Kidney capillary endothelial cell (primary cell): ENCODE measurements around the gene TSC22D1.

Source experiments
- DNase-seq: peaks from one replicate; pipeline ENCODE4 v3.0.0-alpha.2; 2018; ENCODE audit warnings: low spot score

The TSC22D1 gene

DNA sequence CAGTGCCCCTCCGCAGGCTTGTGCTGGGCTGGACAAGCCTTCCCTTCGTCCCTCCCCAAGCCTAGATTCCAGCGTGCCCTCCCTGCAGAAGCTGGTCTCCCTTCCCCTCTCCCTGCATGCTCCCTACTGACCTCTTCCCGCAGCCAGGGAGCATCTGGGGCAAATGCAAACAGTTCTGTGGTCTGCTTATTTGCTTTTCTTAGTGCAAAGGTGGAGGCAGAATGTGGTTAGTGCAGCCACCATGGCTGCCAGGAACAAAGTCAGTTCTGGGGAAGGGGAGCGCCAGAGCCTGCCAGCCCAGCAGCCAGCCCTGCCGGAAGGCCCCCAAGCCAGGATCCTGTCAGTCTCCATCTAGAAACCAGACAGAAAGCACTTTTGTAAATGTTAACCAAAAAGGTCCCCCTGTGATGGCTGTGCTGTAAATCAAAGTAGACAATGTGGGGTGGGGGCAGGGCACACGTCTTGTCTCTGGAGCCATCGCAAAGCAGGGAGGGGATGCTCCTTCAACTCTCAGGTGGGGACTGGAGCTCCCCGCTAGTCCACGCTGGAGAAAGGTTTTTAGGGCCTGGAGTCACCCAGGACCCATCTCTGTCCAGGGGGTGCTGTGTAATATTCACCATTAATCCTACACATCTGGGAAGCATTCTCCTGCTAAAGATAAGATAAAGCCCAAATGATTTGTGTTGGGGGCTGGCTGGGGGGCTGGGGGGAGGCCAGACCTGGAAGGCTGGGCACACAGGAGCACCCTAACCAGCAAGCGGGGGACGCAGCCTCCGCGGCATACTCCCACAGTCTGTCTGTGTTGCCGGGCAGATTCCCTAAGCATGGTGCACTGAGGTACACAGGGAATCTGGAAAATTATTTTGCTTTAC is 171.6 kb downstream of the TSC22D1 start:
- no peak for DNase-seq

DNA sequence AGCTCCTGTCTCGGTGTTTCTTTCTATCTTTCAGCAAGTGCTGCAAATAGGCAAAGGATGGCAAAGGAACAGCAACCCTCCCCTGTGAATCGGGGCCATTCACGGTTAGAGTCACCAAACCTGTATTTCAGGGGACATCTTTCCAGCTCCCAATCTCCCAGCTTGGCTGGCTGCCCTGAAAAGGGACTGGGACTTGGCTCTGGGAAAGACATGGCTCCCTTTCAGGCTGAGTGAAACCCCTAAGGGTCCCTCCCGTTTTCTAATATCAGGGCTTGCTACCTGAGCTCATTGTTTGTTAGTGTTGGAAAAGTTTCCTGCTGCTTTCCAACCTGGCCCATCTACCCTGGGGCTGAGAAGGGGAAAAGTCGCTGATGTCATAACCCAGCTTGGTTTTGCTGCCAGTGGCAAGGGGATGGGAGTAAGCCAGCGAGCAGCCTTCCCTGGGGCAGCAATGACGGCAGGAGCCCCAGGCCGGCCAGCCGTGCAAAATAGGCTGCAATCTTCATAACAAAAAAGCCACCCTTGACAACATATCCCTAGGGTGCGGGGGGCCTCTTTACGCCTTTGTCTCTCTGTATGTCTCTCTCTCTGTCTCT is 172.6 kb downstream of the TSC22D1 start:
- no peak for DNase-seq

DNA sequence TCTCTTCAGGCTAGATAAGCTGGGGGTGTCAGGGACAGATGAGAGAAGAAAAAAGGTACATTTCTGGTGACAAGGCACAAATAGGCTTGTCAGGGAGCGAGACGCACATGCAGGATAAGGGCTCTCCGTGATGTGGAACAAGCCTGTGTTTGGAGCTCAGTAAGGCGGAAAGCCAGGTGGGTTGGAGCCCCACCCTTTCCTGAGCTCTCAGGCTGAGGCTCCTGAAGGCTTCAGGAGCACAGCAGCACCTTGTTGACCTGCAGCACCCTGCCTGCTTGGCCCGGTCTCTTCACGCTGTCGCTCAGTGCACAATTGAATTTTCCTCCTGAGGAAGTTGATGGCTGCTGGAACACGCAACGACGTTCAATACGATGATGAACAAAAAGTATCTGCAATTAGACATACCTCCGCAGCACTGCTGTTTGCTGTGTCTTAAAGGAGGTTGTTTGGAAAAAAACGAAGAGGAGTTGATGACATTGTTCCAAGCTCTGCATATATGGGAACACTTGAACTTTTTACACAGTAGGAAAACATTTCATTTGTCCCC is 173.2 kb downstream of the TSC22D1 start:
- DNase-seq = no peak

DNA sequence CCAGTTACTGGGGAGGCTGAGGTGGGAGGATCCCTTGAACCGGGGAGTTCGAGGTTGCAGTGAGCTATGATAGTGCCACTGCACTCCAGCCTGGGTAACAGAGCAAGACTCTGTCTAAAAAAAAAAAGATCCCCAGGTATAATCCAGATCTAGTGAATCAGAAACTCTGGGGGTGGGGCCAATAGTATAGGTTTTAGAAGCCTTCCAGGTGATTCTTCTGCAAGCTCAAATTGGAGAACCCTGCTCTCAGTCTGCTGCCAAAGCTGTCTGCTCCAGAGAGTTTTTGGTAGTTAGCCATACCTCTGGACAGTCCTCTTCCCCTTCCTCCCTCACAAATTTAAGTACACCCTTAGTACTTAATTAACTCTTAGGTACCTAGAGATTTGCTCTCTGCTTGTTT is 174.6 kb downstream of the TSC22D1 start:
- no peak for DNase-seq

DNA sequence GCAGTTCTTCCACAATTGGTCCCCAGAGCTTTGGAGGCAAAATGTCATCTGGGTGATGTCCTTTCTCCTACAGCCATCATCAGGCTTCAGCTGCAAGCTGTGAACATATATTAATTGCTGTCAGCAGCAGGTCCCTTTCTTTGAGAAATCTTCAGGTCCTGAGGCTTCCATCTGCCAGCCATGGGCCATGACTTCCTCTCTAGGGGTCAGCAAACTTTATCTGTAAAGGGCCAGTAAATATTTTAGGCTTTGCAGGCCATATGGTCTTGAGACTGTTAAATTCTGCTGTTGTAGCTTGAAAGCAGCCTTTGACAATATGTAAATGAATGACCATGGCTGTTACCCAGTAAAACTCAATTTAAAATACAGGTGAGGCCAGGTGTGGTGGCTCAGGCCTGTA is 175.4 kb downstream of the TSC22D1 start:
- DNase-seq = no peak

DNA sequence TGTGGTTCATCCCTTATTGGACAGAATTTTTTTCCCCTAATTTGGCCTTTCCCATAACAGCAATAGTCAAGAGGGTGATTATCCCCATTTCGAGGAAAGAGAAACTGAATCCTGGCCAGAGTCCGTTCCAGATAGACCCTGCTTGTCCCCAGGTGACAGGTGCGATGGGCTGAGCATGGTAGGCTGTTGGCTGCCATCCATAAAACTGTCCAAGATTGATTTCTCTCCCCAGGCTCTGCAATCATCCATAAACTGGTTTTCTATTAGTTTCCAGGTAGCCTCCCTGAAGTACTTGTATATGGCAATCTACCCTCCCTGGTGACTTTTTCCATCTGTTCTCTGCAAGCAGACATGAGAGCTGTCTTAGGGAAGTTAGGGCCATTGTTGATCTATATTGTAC is 177.1 kb downstream of the TSC22D1 start:
- no peak for DNase-seq

DNA sequence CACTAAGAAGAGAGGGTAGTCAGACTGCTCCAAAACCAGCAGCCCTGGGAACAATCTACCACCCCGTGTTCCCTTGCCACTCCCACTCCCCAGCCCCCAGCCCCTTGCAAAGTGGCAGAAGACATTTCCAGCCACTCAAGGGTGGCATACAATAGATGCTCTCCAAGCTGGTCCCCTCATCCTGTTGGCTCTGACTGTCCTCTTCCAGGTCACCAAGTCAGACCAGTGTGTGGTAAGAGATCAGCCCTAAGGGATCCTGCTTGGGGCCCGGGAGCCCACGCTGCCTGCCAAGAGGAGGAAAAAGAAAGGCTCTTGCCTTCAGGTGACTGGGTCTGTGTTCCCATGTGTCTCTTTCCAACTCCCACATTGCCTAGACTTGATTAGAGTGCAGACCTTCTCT is 177.5 kb downstream of the TSC22D1 start:
- DNase-seq = no peak

DNA sequence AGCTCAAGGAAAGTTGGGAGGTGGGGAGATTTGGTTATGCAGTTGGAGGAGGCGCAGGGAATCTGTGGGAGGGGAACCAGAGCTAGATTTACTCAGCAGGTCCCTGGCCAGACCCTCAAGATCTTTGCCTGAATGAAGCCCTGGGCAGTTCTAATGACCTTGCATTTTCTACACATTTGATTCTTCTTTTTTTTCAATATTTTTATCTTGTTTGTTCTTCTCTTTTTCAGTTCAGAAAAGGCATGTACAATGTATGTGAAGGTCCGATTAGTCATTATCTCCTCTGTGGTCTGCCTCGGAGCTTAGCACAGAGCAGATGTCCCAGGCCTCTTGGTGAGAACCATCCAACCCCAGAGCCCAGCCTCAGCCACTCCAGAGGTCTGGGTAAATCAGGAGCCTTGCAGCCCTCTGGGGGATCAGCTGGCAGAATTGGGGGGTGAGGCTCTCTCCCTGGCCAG is 178.3 kb downstream of the TSC22D1 start:
- DNase-seq = no peak

DNA sequence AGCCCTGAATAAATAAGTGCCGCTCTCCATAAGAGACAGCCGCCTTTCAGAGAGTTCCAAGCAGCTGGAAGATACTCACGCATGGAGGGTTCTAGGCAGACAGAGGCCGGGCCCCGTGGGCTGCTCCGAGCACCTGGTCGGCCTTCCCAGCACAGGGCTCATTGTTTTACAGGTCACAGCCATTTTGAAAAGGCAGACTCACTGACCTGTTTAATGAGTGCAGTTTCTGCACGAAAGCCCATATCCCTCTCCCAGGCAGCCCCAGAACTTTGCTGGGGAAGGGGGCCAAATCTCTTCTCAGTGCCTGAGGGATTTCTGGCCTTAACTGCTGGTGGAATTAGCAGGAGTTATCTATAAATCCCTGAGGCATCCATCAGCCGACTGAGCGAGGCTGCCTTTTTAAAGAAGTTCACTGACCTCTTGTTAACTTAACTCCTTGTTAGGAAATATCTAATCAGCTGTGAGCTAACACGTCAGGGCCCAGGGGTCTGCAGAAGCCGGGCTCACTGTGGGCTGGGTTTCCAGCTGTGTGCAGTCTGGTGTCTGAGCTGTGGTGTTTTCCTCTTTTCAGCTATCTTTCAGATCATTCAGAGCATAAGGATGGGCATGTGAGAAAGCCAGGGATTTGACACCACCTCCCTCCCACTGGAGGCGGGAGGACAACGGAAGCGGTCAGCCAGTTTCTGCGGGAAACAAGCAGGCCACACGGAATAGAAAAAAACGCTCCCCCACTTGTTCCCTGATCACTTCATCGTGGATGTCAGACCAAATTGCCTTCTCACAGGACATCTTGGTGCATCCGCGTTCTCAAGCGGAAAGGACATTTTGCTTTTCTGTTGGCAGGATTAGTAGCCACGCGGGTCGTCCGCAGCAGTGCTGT is 179.2 kb downstream of the TSC22D1 start:
- DNase-seq = no peak

DNA sequence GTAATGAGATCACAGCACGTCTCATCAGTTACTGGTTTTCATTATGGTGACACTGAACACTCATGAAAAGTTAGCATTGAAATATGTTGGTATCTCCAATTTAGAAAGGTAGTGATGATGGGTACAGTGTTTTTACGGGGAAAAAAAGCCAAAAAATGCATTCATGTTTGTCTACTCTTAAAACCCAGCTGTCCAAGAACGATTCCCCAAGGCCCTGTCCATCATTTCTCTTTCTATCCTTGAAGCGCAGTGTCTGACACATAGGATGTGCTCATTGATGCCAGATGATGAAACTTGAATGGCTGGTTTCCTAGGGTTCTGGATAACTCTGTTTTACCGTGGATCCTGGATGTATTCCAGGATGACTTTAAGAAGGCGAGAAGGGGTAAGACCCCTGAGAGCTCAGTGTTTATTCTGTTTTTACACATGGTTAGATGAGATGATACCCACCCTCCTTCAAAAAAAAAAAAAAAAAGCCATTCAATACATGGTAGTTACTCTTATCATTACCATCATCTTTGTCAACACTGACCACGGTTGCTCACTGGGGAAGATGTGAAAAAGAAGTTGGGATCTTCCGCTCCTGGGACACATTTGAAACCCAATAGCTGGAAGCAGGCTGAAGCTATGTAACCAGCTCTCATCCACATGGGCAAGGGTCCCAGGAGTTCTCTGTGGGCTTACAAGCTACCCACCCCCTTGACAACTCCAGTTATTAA is 180.0 kb downstream of the TSC22D1 start:
- DNase-seq = no peak

DNA sequence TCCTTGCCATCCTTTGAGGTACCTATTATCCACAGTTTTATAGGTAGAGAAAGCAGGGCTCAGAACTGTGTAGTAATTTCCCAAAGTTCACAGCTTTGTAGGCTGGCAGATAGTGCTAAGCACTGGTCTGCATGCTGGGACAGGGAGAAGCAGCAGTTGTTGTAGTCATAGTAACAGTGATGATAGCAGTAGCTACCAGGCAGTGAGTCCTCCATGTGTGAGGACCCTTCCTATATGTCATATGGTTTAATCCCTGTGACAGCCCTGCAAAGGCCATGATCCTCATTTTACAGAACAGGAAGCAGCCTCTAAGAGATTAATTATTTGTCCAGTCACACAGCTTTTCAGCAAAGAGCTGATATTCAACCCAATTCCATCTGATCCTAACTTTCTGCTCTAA is 181.5 kb downstream of the TSC22D1 start:
- no peak for DNase-seq

DNA sequence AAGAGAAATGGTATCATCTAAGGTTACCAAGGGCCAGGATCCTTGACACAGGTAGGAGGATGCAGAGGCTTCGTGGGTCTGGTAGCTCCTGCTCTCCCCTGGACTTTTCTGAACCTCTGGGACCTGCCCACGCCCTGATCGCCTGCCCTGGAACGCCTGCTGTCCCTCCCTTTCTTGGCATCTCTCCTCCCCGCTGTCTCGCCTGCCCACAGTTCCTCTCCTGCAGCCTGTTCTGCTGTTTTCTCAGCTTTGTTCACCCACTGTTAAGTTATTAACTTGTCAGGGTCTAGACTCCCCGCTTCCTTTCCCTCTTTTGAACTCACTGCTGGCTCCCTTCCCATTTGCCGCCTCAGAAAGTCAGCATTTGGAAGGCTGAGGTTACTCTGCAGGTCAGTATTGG is 182.7 kb downstream of the TSC22D1 start:
- DNase-seq = no peak

DNA sequence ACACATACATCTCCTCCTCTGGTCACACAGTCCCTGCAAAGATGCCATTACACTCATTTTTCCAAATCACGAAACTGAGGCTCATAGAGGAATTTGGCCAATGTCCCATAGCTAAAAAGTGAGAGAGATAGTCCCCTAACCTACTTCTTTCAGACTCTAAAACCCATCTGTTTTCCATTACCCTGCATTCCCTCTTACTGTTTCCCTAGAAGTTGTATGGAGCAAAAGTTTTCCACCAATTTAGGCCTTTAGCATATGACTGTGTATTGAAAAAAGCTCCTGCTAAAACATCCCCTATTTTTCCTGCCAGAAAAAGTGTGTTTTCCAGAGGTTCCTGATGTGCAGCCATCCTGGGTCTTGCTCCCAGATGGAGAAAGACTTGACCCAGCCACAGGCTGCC is 186.3 kb downstream of the TSC22D1 start:
- no peak for DNase-seq

DNA sequence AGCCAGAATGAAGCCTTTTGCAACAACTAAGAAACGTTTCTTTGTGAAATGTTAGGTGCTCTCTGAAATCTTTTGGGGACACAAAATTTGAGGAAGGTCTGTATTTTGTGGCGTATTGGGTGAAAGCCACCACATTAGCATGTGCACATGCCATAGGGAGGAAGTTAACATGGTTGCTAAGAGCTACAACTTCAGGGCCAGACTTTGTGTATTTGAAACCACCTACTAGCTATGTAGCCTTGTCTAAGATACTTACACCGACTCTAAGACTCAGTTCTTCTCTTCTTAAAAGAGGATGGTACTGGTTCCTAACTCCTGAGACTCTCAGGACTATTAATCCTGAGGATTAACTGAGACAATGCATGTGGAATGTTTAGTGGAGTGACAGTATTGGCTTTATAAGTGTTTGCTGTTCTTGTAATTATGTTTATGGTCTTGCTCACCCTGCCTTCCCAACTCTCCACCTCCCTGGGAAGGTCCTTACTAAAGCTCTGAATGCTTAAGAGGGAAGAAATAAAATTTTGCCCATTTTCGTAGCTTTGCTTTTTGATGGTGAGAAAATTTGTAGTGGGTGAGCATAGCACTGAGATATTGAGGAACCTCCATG is 187.0 kb downstream of the TSC22D1 start:
- no peak for DNase-seq

DNA sequence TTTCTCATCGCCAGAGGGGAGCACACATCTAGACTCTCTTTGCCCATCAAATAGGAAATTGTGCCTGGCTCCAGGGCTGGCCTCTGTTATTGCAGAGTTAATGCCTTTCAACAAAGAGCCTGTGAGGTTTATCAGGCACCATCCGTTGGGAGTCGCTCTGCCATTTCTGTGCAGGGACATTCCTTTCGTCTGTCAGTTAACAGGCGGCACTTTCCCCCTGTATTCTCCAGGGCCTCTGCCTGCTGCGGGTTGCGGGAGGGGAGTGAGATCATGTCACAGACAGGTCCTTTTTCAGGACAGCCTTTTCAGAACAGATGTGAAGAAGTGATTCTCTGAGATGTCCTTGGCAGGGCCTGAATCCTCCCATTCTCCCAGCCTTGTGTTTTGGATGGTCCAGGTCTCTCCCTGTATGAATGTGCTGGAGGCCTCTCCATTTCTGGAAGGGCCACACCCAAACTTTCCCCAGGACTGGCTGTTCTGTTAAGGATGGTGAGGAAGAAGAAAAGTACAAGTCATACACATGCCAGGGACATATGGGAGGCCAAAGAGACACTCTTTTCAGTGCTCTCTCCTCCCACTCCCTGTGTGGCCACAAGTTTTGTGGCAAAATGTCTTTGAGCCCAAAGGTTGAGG is 187.6 kb downstream of the TSC22D1 start:
- DNase-seq = no peak

DNA sequence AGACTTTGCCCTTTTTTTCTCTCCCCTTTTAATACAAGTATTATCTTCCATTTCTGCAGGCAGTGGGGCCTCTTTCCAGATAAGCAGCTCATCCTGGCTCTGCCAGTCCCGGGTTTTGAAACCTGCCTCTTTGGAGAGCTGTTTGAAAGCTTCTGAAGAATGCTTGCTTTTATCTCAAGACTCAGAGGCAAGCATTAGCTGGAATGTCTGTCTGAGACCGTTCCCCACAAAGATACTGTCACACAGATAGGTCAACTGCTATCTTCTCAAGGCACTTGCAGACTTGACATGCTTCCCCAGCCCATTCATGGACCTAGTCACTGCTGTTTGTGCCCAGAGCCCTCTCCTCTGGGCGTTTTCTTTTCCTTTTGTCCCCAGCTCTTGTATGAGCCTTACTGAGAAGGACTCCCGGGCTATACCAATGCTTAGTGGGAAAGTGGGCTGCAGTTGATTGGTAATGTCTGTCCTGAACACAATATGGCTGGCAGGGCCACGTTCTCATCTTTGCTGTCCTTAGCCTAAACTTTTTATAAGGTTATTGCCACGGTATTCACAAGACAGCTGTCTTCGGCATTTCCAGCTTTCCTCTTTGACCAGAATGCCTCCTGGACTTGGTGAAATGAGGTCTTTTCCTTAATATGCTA is 189.1 kb downstream of the TSC22D1 start:
- DNase-seq = no peak

DNA sequence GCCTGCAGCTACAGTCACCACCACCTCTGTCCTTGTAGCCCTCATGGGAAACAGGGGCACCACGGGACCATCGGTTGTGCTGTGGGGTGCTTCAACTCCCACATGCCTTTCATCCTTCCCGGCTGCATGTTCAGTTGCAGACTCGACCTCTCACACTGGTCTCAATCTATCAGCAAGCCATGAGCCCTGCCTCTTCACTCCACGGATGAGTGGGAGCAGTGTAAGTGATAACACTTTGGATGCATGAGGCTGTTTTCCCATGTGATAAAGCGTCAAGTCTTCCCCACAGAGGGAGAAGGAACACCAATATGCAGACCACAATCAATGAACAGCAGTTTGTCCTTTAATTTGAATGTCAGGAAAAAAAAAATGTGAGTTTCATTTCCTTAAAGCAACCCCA is 190.3 kb downstream of the TSC22D1 start:
- DNase-seq = no peak

DNA sequence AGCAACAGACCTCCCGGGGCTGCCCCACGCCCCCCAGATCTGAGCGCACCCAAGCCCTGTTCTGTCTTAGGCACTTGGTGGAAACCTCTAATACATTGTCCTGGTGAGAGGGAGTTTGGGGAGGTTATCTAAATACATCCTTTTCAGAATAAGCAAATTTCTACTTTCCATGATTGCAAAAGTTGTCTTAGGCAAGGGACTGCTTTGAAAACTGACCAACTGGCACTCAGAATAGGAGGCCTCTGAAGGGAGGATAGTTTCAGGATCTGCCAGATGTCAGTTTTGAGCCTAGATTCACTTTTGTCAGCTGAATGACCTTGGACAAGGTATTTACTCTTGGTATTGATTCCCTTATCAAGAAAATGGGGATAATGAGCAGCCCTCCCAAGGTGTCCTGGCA is 190.7 kb downstream of the TSC22D1 start:
- no peak for DNase-seq

DNA sequence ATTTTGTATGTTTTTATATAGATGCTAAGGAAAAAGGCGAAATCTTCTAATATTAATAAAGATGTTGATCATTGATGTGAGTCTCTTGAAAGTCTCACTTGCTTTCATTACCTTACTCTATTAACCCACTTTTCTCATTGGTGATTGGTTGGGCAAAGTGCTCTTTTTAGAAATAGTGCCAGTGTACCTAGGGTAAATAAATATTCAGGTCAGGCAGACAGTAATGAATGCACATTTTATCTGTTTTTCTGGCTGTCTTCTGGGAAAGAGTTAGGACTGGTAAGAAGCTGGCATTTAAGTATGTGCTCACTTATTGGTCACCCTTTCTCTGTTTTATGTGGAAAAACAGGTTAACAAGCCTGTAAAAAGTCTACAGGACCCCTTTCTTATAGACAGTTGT is 191.4 kb downstream of the TSC22D1 start:
- no peak for DNase-seq

DNA sequence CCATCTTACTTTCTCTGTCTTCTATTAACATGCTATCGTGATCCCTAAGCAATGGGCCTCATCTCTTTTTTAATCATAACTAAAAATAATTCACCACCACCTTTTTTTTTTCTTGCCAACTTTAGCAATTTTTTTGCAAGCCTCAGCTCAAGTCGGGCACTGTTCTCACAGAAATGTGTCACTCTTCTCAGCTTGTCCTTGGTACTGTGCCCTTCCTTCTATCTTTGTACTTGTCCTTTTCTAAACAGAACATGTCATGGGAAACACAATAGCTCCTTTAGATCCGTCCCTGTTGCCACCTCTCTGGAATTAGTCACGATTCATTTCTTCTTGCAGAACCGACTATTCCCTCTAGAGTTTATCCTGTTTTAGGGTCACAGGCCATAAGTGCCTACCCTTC is 192.2 kb downstream of the TSC22D1 start:
- no peak for DNase-seq
